ENCODE results near the gene DAPK2.
A peak's percentile ranks its signal among the peaks of the same experiment; 100 is the strongest.
"Not testable (repeated sequence)": the region's sequence is repeated elsewhere in the genome, so short reads cannot be mapped to it uniquely, and the experiment has no call there.

The DAPK2 gene

GRCh38 chr15:63915209-63915872 lies 130.9 kb downstream of the DAPK2 start:
- DNase-seq (ENCODE audit: low spot score) = no peak

GRCh38 chr15:63913786-63914315 lies 132.4 kb downstream of the DAPK2 start:
- DNase-seq (ENCODE audit: low spot score) = no peak

GRCh38 chr15:63913336-63913735 lies 132.9 kb downstream of the DAPK2 start:
- no peak for DNase-seq (ENCODE audit: low spot score)

- no peak for DNase-seq (ENCODE audit: low spot score)
Measured at GRCh38 chr15:63912061-63912615, 134.1 kb downstream of the DAPK2 start.

- no peak for DNase-seq (ENCODE audit: low spot score)
Measured at GRCh38 chr15:63911160-63911559, 135.1 kb downstream of the DAPK2 start.

- no peak for DNase-seq (ENCODE audit: low spot score)
Measured at GRCh38 chr15:63909819-63910437, 136.4 kb downstream of the DAPK2 start.

- DNase-seq (ENCODE audit: low spot score) = no peak
Measured at GRCh38 chr15:63908991-63909390, 137.3 kb downstream of the DAPK2 start.

GRCh38 chr15:63908281-63908680 lies 138.0 kb downstream of the DAPK2 start:
- DNase-seq (ENCODE audit: low spot score) = no peak

- DNase-seq (ENCODE audit: low spot score) = no peak
Measured at GRCh38 chr15:63907521-63907920, 138.8 kb downstream of the DAPK2 start.

GRCh38 chr15:63906266-63906584 lies 140.1 kb downstream of the DAPK2 start:
- DNase-seq (ENCODE audit: low spot score) = no peak

- DNase-seq (ENCODE audit: low spot score) = no peak
Measured at GRCh38 chr15:63905558-63906265, 140.6 kb downstream of the DAPK2 start.

- DNase-seq (ENCODE audit: low spot score) = no peak
Measured at GRCh38 chr15:63905131-63905530, 141.2 kb downstream of the DAPK2 start.

- DNase-seq (ENCODE audit: low spot score) = no peak
Measured at GRCh38 chr15:63904042-63904441, 142.2 kb downstream of the DAPK2 start.

- no peak for DNase-seq (ENCODE audit: low spot score)
Measured at GRCh38 chr15:63902671-63903035, 143.6 kb downstream of the DAPK2 start.

GRCh38 chr15:63901912-63902670 lies 144.2 kb downstream of the DAPK2 start:
- no peak for DNase-seq (ENCODE audit: low spot score)

- no peak for DNase-seq (ENCODE audit: low spot score)
Measured at GRCh38 chr15:63900306-63900705, 146.0 kb downstream of the DAPK2 start.

GRCh38 chr15:63899606-63900005 lies 146.7 kb downstream of the DAPK2 start:
- not testable (repeated sequence) for DNase-seq (ENCODE audit: low spot score)

GRCh38 chr15:63899193-63899592 lies 147.1 kb downstream of the DAPK2 start:
- no peak for DNase-seq (ENCODE audit: low spot score)

- peak; percentile 23 for DNase-seq (ENCODE audit: low spot score)
Measured at GRCh38 chr15:63896336-63897115, 149.8 kb downstream of the DAPK2 start.

GRCh38 chr15:63895787-63896218 lies 150.5 kb downstream of the DAPK2 start:
- DNase-seq (ENCODE audit: low spot score) = no peak

GRCh38 chr15:63895194-63895593 lies 151.1 kb downstream of the DAPK2 start:
- peak; percentile 28 for DNase-seq (ENCODE audit: low spot score)

- DNase-seq (ENCODE audit: low spot score) = no peak
Measured at GRCh38 chr15:63894662-63894949, 151.7 kb downstream of the DAPK2 start.
